NCI-H128 (cell line): ENCODE results near the gene NFYA.

Experiments
- DNase-seq: peaks from one replicate; lab custom pipeline; 2025; ENCODE audit not compliant: unreplicated experiment; lab: John Stamatoyannopoulos, UW

Gene NFYA

GRCh38 chr6:41072836-41073202, at the start of gene NFYA:
Gene NFYA (plus strand): TSS chr6:41072974. CDS start chr6:41079090, 6,116 bp downstream.
- peak; percentile 100 for DNase-seq

- DNase-seq = no peak
These were observed 49.7 kb upstream of the NFYA start for GRCh38 chr6:41023114-41023513.

GRCh38 chr6:41025966-41026530, 46.7 kb upstream of the NFYA start:
- no peak for DNase-seq

DNA sequence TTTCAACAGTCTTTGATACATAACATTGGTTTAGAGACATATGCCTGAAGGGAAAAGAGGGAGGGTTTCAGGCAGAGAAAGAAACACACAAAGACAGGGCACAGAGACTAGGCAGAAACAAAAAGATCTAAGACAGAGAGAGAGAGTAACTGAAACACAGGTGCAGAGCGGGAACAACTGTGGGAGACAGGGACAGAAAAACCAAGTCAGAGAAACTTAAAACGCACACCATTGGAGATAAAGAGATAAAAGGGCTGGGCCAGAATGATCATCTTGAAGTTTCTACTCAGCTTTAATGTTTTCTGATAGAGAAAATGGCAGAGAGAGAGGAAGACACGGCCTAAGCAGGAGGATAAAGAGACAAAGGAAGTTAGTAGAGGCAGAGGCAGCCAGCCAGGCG, 45.5 kb upstream of the NFYA start:
- no peak for DNase-seq

DNA sequence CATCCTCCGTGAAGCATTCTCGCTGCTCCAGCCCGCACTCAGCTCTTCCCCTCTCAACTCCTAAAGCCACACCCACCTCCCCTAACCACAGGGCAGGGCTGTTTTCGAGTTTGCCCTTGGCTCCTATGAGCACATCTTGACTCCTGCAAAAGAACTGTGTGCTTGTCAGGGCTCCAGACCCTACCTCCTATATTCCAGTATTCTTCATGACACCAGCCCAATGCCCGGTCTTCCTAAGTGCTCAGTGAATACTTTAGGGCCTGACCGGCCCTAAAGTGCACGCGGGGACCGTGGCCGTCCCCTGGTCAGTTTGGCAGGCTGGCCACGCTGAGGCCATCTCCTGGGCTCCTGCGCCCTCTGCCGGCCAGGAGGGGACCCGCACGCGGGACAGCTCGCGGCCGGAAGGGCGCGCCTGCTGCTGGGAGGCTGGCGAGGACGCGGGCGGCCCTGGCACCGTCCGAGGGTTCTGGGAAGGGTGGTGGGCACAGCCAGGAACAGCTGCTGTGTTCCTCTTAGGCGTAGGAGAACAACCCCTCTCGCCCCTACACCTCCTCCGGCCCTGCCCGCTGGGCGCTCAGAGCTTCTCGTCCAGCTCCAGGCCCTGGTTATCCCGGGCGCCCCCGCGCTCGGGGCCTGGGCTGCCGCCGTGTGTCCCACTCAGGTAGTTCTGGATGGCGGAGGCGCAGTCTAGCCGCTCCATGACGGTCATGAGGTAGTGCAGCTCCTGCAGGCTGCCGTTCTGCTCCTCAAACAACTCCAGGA, 44.8 kb upstream of the NFYA start:
- no peak for DNase-seq

GRCh38 chr6:41028561-41029412, 44.0 kb upstream of the NFYA start:
- no peak for DNase-seq

DNA sequence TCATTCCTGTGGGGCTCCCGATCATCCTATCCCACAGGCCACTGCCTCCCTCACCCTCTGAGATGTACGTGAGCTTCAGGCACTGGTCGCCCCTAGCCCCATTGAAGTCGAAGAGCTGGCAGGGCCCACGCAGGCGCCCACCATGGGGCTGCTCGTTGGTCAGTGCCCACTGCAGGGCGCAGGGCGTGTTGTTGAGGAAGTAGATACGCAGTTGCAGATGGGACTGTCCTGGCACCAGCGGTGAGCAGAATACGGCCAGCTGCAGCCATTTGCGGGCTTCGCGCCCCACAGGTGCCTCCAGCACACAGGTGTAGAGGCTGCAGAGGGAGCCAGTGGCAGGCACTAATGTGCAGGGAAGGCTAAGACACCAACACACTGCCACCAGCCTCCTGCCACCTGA, 39.9 kb upstream of the NFYA start:
- no peak for DNase-seq

DNA sequence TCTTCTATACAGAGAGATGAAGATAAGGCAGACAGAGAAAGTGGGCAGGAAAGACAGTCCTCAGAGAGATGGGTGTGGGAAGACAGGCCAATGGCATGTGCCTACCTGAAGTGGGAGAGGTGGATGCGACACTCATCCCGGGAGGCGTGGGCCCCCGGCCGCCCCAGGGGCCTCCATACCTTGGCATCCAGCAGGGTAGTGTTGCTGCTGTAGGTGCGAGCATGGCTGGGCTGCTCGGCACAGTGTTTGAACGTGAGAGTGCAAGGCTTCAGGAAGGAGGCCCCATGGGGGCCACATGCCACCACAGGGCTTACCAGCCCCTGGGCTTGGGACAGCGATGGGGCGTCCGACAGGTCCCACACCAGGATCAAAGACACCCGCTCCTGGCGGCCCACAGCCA, 39.0 kb upstream of the NFYA start:
- DNase-seq = no peak

GRCh38 chr6:41036186-41036585, 36.6 kb upstream of the NFYA start:
- DNase-seq = no peak

- no peak for DNase-seq
These were observed 36.2 kb upstream of the NFYA start for GRCh38 chr6:41036601-41037000.

DNA sequence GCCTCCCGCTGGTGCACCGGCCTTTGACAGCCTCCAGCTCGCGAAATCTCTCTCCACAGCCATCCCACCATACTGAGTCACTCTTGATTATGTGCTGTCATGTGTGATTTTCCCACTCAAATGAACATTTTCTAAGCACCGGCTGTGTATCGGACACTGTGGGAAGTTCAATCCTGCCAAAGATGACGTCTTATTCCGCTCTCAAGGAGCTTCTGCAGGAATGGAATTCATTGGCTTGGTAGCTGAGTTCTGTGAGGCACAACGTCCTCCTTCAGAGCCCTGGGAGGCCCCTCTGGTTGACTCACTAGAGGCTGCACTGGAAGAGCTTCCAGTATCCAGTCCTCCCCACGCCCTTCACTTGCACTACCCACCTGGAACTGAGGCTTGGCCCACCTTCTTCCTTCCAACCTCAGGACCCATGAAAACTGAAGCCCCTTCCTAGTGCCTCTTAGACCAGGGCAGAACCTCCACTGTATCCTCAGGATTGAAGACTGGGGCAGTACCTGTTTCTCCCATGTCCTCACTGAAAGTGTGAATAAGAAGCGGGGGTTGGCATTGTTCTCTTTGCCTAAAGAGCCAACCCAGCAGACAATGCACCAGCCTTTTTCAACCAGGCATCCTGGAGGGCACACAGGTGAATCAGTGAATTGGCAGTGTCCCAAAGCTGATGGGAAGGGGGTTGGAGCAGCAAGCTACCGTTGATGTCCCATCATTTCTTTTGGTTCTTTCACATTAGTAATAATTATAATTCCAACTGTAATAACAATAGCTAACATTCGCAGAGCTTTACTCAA, 35.5 kb upstream of the NFYA start:
- DNase-seq = no peak

- DNase-seq = no peak
These were observed 34.6 kb upstream of the NFYA start for GRCh38 chr6:41038205-41038604.

DNA sequence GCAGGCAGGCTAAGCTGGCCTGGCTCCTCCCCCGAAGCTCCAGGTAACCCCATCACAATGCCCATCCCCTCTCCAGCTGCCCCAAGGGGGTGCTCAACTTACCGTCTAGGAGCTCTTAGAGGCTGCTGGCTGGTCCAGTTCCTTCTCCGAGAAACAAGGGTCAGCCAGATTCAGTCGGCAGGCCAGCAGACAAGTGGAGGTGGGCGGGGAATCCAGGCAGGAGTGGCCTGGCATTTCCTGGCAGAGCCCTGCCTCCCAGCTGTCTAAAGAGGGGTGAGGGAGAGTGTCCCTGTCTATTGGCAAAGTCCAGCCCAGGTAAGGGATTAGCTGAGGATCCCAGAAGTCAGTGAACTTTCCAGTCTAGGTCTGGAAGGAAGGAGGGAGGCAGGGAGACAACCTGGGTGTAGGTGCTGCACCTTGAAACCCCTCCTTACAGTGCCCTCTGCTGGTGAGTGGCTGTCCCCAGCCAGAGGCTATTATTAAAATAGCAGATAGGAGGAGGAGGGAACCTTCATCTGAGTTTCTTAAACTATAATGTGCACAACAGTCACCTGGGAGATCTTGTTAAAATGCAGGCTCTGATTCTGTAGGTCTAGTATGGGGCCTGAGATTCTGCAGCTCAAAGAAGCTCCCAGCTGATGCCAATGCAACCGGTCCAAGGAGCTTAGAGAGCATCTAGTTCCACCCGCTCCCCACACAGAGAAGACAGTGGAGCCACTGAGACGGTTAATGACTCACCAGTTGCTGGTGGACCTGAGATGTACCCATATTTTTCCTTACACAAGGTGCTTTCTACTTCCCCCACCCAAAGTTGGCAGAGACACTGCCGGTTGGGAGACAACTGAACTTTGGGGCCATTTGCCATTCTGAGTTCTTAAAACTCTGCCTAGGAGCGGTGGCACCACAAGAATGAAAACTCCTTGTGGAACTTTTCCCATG, 33.4 kb upstream of the NFYA start, which contains the start of gene UNC5CL:
Gene UNC5CL, minus strand, starts transcription at position 162 of the 939 bp plus-strand sequence. CDS start 4,147 bp downstream, outside the sequence.
- DNase-seq = no peak

GRCh38 chr6:41040101-41040939, 32.5 kb upstream of the NFYA start:
- no peak for DNase-seq

DNA sequence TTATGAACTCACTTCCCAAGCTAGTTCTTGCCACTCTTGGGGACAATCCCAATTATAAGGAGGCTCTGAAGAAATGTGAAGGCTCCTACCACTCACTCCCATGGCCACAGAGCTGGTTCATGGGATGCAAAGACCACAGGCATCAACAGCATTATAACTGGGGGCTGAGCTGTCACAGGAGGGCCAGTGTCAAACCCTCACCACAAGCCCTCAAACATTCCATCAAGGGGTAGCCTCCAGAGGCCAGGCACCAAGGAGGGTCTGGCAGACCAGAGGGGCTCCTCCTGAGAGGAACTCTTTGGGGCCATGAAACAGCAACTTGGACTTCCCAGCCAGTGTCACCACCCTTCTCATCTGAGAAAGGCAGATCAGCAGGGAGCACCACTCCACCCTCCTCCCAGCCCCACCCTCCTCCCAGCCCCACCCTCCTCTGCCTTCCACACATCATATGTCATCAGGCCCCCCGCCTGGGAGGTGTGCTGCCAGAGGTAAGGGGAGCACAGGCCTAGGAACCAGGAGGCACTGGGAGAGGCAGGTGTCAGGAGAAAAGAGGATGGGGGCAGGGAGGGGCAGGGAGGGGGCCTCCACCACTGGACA, 31.7 kb upstream of the NFYA start:
- DNase-seq = no peak

DNA sequence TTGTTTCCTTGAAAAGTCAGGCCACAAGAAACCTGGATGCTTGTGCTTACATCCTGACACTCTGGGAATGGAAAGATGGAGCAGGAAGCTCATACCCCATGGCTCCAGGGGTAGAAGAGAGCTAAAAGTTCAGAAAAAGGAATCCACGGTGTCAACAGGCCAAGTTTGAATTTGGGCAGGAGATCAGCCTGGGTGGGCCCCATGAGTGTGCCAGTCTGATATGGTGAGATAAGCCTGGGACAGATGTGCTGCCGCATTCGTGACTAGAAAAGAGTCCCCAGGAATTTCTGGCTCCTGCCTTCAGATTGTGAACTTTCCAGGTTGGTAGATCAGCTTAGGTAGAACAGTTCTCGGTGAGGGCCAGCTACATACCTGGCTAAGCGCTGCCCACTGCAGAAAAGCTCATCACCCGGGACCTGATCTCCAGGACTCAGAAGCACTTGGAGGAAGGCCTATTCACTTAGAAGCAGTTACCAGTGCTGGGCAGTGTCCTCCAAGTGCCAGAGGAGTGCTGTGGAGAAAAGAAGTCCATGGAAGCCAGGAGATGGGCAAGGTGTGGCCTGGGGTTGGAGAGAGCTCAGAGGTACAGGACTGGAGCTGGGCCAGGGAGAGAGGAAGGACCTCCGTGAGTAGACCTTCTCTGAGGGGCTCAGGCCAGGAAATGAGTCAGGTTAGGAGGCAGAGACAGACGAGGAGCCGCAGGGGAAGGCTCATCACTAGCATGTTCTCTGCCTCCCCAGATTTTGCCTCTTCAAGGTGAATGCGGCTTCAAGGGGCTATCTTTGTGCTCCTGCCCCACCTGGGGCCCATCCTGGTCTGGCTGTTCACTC, 30.3 kb upstream of the NFYA start, which contains the start of gene TSPO2:
Gene TSPO2, plus strand, starts transcription at position 242 of the 830 bp plus-strand sequence. Its CDS starts 519 bp downstream, at position 761.
- DNase-seq = no peak

GRCh38 chr6:41043151-41043550, 29.6 kb upstream of the NFYA start:
- DNase-seq = no peak

DNA sequence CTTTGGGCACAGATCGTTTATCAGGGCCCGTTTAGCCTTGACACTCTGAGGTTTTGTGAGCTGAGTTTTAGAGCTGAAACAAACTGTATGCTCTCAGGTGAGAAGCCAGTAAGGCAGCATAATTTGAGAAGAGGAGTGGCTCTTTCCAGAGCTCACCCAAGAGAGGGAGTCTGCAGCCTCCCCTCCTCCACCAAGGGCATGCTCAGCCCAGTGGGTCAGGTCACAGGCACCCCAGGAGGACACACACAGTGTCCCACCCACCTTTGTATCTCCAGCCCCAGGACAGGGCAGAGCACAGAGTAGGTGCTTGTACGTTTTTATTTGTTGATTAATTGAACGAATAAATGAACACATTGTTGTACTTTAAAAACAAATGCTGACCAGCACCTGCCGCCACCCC, 27.1 kb upstream of the NFYA start:
- no peak for DNase-seq
